Trophoblast cell (in vitro differentiated cells and primary cell): ENCODE measurements around the gene ITGB3BP.

Source experiments
- DNase-seq, 2 donors: peaks; one replicate each; pipeline ENCODE4 v3.0.0-alpha.2; 2016
- H2AFZ ChIP-seq: 2 replicates; pipeline ENCODE4 v1.6.1; 2013; ENCODE audit warnings: low read length, moderate library complexity, mild to moderate bottlenecking; ENCODE audit not compliant: insufficient read depth, poor library complexity
- H2AK5ac ChIP-seq: 2 replicates; pipeline ENCODE4 v1.6.1; 2013; ENCODE audit warnings: mild to moderate bottlenecking, low read length
- H2BK120ac ChIP-seq: 2 replicates; pipeline ENCODE4 v1.6.1; 2013; ENCODE audit warnings: low read length, mild to moderate bottlenecking, moderate library complexity; ENCODE audit not compliant: insufficient read depth, poor library complexity
- H2BK12ac ChIP-seq: 2 replicates; pipeline ENCODE4 v1.6.1; 2013; ENCODE audit warnings: mild to moderate bottlenecking, low read length, moderate library complexity
- H2BK5ac ChIP-seq: 2 replicates; pipeline ENCODE4 v1.6.1; 2013; ENCODE audit warnings: low read length, low read depth, moderate library complexity, mild to moderate bottlenecking; ENCODE audit not compliant: poor library complexity
- H3K14ac ChIP-seq: 2 replicates; pipeline ENCODE4 v1.6.1; 2013; ENCODE audit warnings: mild to moderate bottlenecking, low read length
- H3K18ac ChIP-seq: 2 replicates; pipeline ENCODE4 v1.6.1; 2013; ENCODE audit warnings: mild to moderate bottlenecking, low read length
- H3K23ac ChIP-seq: 2 replicates; pipeline ENCODE4 v1.6.1; 2013; ENCODE audit warnings: low read length
- H3K27ac ChIP-seq: 2 replicates; pipeline ENCODE4 v1.5.1; 2013; ENCODE audit warnings: low read depth, mild to moderate bottlenecking, inconsistent platforms, low read length, moderate library complexity
- H3K27me3 ChIP-seq: 2 replicates; pipeline ENCODE4 v1.6.1; 2013; ENCODE audit warnings: inconsistent platforms, mild to moderate bottlenecking, low read length, moderate library complexity; ENCODE audit not compliant: insufficient read depth
- H3K36me3 ChIP-seq, 2 experiments: 1 replicate in 1 of 2; 2 replicates in 1 of 2; pipeline ENCODE4 v1.6.1; 2013; ENCODE audit warnings: low read length in 2 of 2, mild to moderate bottlenecking in 2 of 2, moderate library complexity in 1 of 2; ENCODE audit not compliant: insufficient read depth in 2 of 2, control insufficient read depth in 1 of 2
- H3K4ac ChIP-seq: 2 replicates; pipeline ENCODE4 v1.6.1; 2013; ENCODE audit warnings: low read depth, mild to moderate bottlenecking, low read length, moderate library complexity
- H3K4me1 ChIP-seq, 2 experiments: 1 replicate in 1 of 2; 2 replicates in 1 of 2; pipeline ENCODE4 v1.6.1; 2013; ENCODE audit warnings: low read length in 2 of 2, mild to moderate bottlenecking in 2 of 2, moderate library complexity in 1 of 2; ENCODE audit not compliant: insufficient read depth in 2 of 2, control insufficient read depth in 1 of 2
- H3K4me2 ChIP-seq: 2 replicates; pipeline ENCODE4 v1.6.1; 2013; ENCODE audit warnings: inconsistent platforms, mild to moderate bottlenecking, low read length, moderate library complexity
- H3K4me3 ChIP-seq: 2 replicates; pipeline ENCODE4 v1.5.1; 2013; ENCODE audit warnings: mild to moderate bottlenecking, low read depth, low read length, inconsistent platforms
- H3K79me1 ChIP-seq: one replicate; pipeline ENCODE4 v1.6.1; 2013; ENCODE audit warnings: low read length
- H3K79me2 ChIP-seq: 2 replicates; pipeline ENCODE4 v1.6.1; 2013; ENCODE audit warnings: low read length, mild to moderate bottlenecking; ENCODE audit not compliant: control insufficient read depth, insufficient read depth, poor library complexity
- H3K9ac ChIP-seq: 2 replicates; pipeline ENCODE4 v1.6.1; 2013; ENCODE audit warnings: mild to moderate bottlenecking, low read length
- H3K9me3 ChIP-seq: 2 replicates; pipeline ENCODE4 v1.6.1; 2013; ENCODE audit warnings: low read depth, mild to moderate bottlenecking, control low read depth, inconsistent platforms, low read length; ENCODE audit not compliant: insufficient read depth
- H4K12ac ChIP-seq: 2 replicates; pipeline ENCODE4 v1.6.1; 2013; ENCODE audit warnings: low read depth, mild to moderate bottlenecking, low read length, moderate library complexity
- H4K8ac ChIP-seq: 2 replicates; pipeline ENCODE4 v1.6.1; 2013; ENCODE audit warnings: low read depth, mild to moderate bottlenecking, low read length, moderate library complexity
- H4K91ac ChIP-seq: one replicate; pipeline ENCODE4 v1.6.1; 2013; ENCODE audit warnings: low read depth, mild to moderate bottlenecking, low read length, moderate library complexity
- WGBS: extraction: QIAGEN DNeasy Blood & Tissue Kit; methylation state at CpG from one replicate; pipeline ENCODE4 v1.1.7; 2013; ENCODE audit warnings: missing lambda C conversion rate; ENCODE audit not compliant: insufficient read length, insufficient coverage; ENCODE audit errors: extremely low coverage; 5-methylcytosine and 5-hydroxymethylcytosine counted together

Gene ITGB3BP

GRCh38 chr1:63408331-63408730, 114.7 kb downstream of the ITGB3BP start:
- no peak overlapping the region for H3K18ac ChIP-seq
- no peak overlapping the region for H3K9ac ChIP-seq
- no peak overlapping the region for H2BK5ac ChIP-seq
- H3K4me1 ChIP-seq = no peaks in the 10 kb centered on the region
- no peak overlapping the region for H2AK5ac ChIP-seq
- H3K36me3 ChIP-seq = no peaks in the 10 kb centered on the region
- no peaks in the 10 kb centered on the region for H3K79me1 ChIP-seq
- H3K9me3 ChIP-seq = no peaks in the 10 kb centered on the region
- no peak overlapping the region for H3K27ac ChIP-seq
- H3K4me3 ChIP-seq = no peak overlapping the region
- no peaks in the 10 kb centered on the region for H3K27me3 ChIP-seq
- H4K12ac ChIP-seq = no peak overlapping the region
- no CpG with 5 or more reads among the region's 4 CpGs for WGBS
- H2AFZ ChIP-seq = no peak overlapping the region
- no peaks in the 10 kb centered on the region for H3K79me2 ChIP-seq
- no peak overlapping the region for H3K4ac ChIP-seq
- no peak overlapping the region for H3K4me2 ChIP-seq
- no peak overlapping the region for H4K91ac ChIP-seq
- H2BK120ac ChIP-seq = no peak overlapping the region
- DNase-seq = no peak
- no peak overlapping the region for H2BK12ac ChIP-seq
- no peak overlapping the region for H3K14ac ChIP-seq
- H3K23ac ChIP-seq = no peak overlapping the region
- H4K8ac ChIP-seq = no peak overlapping the region

- H2AFZ ChIP-seq = no peak overlapping the region
- H3K9me3 ChIP-seq = no peaks in the 10 kb centered on the region
- H2AK5ac ChIP-seq = no peak overlapping the region
- H3K79me1 ChIP-seq = no peaks in the 10 kb centered on the region
- no peak overlapping the region for H3K27ac ChIP-seq
- no peaks in the 10 kb centered on the region for H3K27me3 ChIP-seq
- no peak overlapping the region for H3K9ac ChIP-seq
- no peak overlapping the region for H4K91ac ChIP-seq
- no peak overlapping the region for H2BK5ac ChIP-seq
- no peak overlapping the region for H3K23ac ChIP-seq
- no peak overlapping the region for H3K4ac ChIP-seq
- H3K79me2 ChIP-seq = no peaks in the 10 kb centered on the region
- H4K8ac ChIP-seq = no peak overlapping the region
- no peak overlapping the region for H3K4me2 ChIP-seq
- no peaks in the 10 kb centered on the region for H3K36me3 ChIP-seq
- no peak overlapping the region for H2BK120ac ChIP-seq
- H3K14ac ChIP-seq = no peak overlapping the region
- no peak overlapping the region for H2BK12ac ChIP-seq
- no peak overlapping the region for H3K18ac ChIP-seq
- no peak overlapping the region for H3K4me3 ChIP-seq
- no peaks in the 10 kb centered on the region for H3K4me1 ChIP-seq
- no peak overlapping the region for H4K12ac ChIP-seq
- DNase-seq = no peak
These were observed 116.0 kb downstream of the ITGB3BP start for GRCh38 chr1:63407002-63407401.

- Histone ChIP-seq H3K9me3 (no peaks in the 10 kb centered on the region), H3K79me1 (no peaks in the 10 kb centered on the region), H4K12ac (no peak overlapping the region), H3K4me3 (no peak overlapping the region), H3K23ac (no peak overlapping the region), H3K79me2 (no peaks in the 10 kb centered on the region), H2BK5ac (no peak overlapping the region), H2AFZ (no peak overlapping the region), H2BK12ac (no peak overlapping the region), H2BK120ac (no peak overlapping the region), H3K9ac (no peak overlapping the region), H3K4ac (no peak overlapping the region), H3K27ac (no peak overlapping the region), H3K4me1 (no peaks in the 10 kb centered on the region), H3K18ac (no peak overlapping the region), H3K4me2 (no peak overlapping the region), H2AK5ac (no peak overlapping the region), H3K36me3 (no peaks in the 10 kb centered on the region), H3K27me3 (no peaks in the 10 kb centered on the region), H4K91ac (no peak overlapping the region), H4K8ac (no peak overlapping the region), H3K14ac (no peak overlapping the region)
- no peak for DNase-seq
These were observed 117.0 kb downstream of the ITGB3BP start for GRCh38 chr1:63405987-63406386.

GRCh38 chr1:63405021-63405420, 118.0 kb downstream of the ITGB3BP start:
- no peaks in the 10 kb centered on the region for H3K79me1 ChIP-seq
- H2BK5ac ChIP-seq = no peak overlapping the region
- H3K36me3 ChIP-seq = no peaks in the 10 kb centered on the region
- H4K91ac ChIP-seq = no peak overlapping the region
- no peak overlapping the region for H3K4ac ChIP-seq
- H3K27ac ChIP-seq = no peak overlapping the region
- no peak overlapping the region for H2BK12ac ChIP-seq
- H2AFZ ChIP-seq = no peak overlapping the region
- H3K79me2 ChIP-seq = no peaks in the 10 kb centered on the region
- H3K23ac ChIP-seq = no peak overlapping the region
- no peak overlapping the region for H4K8ac ChIP-seq
- H3K4me1 ChIP-seq = no peaks in the 10 kb centered on the region
- H3K9me3 ChIP-seq = no peaks in the 10 kb centered on the region
- H3K14ac ChIP-seq = no peak overlapping the region
- H2BK120ac ChIP-seq = no peak overlapping the region
- no peak overlapping the region for H3K18ac ChIP-seq
- H3K4me2 ChIP-seq = no peak overlapping the region
- no peak overlapping the region for H4K12ac ChIP-seq
- no peak overlapping the region for H2AK5ac ChIP-seq
- H3K27me3 ChIP-seq = no peaks in the 10 kb centered on the region
- H3K4me3 ChIP-seq = no peak overlapping the region
- H3K9ac ChIP-seq = no peak overlapping the region
- peak in 1 of 2 donors; percentile 31 for DNase-seq

GRCh38 chr1:63403386-63403785, 119.6 kb downstream of the ITGB3BP start:
- Histone ChIP-seq H3K23ac (no peak overlapping the region), H4K91ac (no peak overlapping the region), H3K36me3 (no peaks in the 10 kb centered on the region), H3K9ac (no peak overlapping the region), H2AFZ (no peak overlapping the region), H3K4me3 (no peak overlapping the region), H4K8ac (no peak overlapping the region), H3K4ac (no peak overlapping the region), H3K79me2 (no peaks in the 10 kb centered on the region), H3K4me2 (no peak overlapping the region), H3K27me3 (no peaks in the 10 kb centered on the region), H2AK5ac (no peak overlapping the region), H2BK12ac (no peak overlapping the region), H2BK5ac (no peak overlapping the region), H3K18ac (no peak overlapping the region), H3K79me1 (no peaks in the 10 kb centered on the region), H3K14ac (no peak overlapping the region), H4K12ac (no peak overlapping the region), H3K27ac (no peak overlapping the region), H2BK120ac (no peak overlapping the region), H3K9me3 (no peaks in the 10 kb centered on the region), H3K4me1 (no peaks in the 10 kb centered on the region)
- no peak for DNase-seq
- WGBS = no CpG with 5 or more reads among the region's 3 CpGs
